ENCODE data around the gene UTS2.

The UTS2 gene, protein sequence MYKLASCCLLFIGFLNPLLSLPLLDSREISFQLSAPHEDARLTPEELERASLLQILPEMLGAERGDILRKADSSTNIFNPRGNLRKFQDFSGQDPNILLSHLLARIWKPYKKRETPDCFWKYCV

DNA sequence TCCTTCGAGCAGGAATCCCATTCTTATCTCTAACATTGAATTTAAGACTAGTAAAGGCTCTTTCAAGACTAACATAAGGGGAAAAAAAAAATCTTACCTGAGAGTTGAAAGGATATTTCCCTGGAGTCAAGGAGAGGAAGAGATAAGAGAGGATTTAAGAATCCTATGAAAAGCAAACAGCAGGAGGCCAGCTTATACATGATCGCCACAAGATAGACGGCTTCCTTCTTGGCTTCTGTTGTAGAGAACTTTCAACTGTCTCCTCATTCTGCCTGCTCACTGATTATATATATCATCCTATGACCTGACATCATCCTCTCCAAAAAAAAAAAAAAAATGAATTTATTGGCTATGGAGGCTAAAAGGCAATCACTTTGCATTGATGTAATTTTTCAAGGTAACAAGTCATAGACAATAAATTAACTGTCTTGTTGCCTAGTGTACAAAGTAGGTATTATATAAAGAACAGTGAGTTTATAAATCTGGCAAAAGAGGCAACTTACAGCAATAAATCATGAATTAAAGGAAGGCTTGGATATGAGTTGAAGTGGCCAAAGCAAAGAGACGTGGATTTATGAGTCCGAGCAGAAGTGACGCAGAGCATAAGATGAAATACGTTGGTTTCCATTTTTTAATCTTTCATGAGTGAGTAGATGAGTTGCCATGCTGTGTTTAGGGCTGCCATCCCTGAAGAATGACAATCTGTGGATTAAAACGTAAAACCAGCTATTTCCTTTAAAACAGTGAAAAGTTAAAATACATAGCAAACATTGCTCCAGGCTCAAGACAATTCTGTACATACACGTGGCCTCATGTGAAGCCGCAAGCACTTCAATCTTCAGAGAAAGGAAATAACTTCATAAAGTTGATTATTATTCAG is at the start of gene UTS2:
Gene UTS2 (minus strand): TSS at position 262 of the 880 bp plus-strand sequence. CDS start 62 bp downstream, at position 200.
- no peak within 1 kb of the TSS for H3K27ac ChIP-seq
- TF ChIP-seq, protein P1, sequence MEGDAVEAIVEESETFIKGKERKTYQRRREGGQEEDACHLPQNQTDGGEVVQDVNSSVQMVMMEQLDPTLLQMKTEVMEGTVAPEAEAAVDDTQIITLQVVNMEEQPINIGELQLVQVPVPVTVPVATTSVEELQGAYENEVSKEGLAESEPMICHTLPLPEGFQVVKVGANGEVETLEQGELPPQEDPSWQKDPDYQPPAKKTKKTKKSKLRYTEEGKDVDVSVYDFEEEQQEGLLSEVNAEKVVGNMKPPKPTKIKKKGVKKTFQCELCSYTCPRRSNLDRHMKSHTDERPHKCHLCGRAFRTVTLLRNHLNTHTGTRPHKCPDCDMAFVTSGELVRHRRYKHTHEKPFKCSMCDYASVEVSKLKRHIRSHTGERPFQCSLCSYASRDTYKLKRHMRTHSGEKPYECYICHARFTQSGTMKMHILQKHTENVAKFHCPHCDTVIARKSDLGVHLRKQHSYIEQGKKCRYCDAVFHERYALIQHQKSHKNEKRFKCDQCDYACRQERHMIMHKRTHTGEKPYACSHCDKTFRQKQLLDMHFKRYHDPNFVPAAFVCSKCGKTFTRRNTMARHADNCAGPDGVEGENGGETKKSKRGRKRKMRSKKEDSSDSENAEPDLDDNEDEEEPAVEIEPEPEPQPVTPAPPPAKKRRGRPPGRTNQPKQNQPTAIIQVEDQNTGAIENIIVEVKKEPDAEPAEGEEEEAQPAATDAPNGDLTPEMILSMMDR (conservative IDR thresholded peaks at IDR 0.05; ENCODE audit: low read depth): no peak
- ChIA-PET CTCF (no interaction called here), POLR2A (ENCODE audit: low non-redundant PET) (no interaction called here)
- no peak for DNase-seq (ENCODE audit: low spot score)

DNA sequence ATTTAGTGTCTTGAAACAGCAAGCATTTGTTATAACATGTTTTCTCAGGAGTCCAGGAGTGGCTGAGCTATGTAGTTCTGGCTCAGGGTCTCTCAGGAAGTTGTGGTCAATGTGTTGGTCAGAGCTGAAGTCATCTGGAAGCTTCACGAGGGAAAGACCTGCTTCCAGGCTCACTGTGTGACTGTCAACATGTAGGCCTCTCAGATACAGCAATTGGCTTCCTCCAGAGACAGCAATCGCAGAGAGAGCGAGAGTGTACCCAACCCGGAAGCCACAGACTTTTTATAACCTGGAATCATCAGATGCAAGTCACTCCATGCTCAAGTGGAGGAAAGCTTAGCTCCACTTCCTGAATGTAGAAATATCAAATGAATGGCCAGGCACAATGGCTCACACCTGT is 46.9 kb upstream of the UTS2 start:
- ChIA-PET CTCF (interaction anchor here (1.0 kb wide), 1 partner anchor 1163 kb away, joined by 4 read pairs; no protein-coding TSS in a partner anchor), POLR2A (ENCODE audit: low non-redundant PET) (no interaction called here)
- no peak for DNase-seq (ENCODE audit: low spot score)
- TF ChIP-seq, protein P1 (conservative IDR thresholded peaks at IDR 0.05; ENCODE audit: low read depth): no peak
- no peak overlapping the region; the same call in 1 of the 2 replicates for H3K27ac ChIP-seq

DNA sequence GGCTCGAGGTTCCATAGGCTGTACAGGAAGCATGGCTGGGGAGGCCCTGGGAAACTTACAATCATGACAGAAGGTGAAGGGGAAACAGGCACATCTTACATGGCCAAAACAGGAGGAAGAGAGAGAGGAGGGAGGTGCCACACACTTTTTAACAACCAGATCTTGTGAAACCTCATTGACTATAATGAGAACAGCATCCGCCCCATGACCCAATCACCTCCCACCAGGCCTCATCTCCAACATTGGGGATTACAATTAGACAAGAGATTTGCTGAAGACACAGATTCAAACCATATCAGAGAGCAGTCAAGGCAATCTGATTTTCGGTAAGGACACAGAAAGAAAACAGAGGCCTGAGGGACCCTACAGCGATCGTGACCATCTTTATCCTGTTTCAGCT is 46.1 kb upstream of the UTS2 start:
- no peak overlapping the region for H3K27ac ChIP-seq
- ChIA-PET CTCF (no interaction called here), POLR2A (ENCODE audit: low non-redundant PET) (no interaction called here)
- no peak for DNase-seq (ENCODE audit: low spot score)
- TF ChIP-seq, protein P1 (conservative IDR thresholded peaks at IDR 0.05; ENCODE audit: low read depth): no peak

DNA sequence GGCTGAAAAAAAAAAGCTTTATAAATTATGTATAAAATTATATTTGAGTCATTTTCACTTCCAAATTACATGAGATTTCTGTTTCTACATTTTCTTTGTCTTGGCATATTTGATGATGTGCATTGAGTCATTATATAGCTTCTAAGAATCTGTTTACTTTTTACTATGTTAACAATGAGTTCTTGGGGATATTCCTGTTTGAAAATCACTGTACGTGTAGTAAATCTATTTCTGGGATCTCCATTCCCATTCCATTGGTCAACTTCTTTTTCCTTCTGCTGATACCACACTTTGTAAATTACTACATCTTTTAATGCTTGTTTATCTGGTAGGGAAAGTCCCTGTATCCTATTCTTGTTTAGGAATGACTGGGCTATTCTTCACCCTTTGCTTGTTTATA is 44.1 kb upstream of the UTS2 start:
- POLR2A ChIA-PET (ENCODE audit: low non-redundant PET): no interaction called here
- CTCF ChIA-PET: interaction anchor here (1.0 kb wide), 1 partner anchor 228 kb away, joined by 3 read pairs; no protein-coding TSS in a partner anchor
- TF ChIP-seq, protein P1 (conservative IDR thresholded peaks at IDR 0.05; ENCODE audit: low read depth): no peak
- no peak overlapping the region for H3K27ac ChIP-seq
- no peak for DNase-seq (ENCODE audit: low spot score)

DNA sequence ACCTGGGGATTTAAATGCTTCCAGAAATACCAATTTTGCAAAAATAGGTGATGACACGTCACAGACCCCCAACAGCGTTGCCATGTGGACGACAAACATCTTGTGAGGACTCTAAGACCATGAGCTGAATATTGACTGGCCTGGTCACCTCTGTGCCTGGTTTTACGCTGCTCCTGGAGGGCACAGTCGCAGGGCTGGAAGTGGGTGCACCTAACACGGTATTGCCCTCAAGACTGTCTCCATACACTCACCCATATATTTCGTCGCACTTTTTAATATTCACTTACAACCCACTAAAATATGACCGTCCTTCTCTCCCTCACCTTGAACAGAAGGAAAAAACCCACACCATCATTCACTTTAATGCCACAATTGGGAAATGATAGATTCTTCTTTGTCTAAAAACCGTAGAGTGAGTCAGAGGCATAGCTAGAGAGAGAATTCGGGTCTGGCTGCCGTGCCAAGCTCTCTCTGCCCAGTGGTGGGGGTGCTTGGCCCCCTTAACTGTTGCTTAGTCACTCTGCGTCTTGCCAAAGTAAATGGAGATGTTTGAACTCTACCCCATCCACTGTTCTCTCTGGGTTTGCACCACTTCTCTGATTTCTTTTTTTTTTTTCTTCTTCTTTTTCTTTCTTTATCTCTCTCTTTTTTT is 40.8 kb upstream of the UTS2 start:
- ChIA-PET CTCF (no interaction called here), POLR2A (ENCODE audit: low non-redundant PET) (no interaction called here)
- H3K27ac ChIP-seq: peak overlapping the region; percentile 17; the same call in 1 of the 2 replicates
- DNase-seq (ENCODE audit: low spot score): no peak
- TF ChIP-seq, protein P1 (conservative IDR thresholded peaks at IDR 0.05; ENCODE audit: low read depth): no peak

DNA sequence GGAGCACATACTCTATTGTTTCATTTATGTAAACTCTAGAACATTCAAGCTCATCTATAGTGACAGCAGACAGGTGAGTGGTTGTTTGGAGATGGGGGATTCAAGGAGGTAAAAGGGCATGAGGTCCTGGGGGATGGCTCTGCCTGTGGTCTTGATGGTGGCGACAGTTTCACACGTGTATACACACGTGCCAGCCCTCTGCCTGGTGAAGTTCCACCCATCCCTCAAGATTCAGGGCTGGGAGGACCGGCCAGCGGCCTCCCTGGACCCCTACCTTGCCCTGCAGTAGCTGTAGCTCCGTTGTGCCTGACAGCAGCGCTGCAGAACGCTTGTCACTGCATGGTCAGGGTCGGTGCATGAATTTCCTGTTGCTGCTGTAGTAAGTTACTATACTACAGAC is 38.9 kb upstream of the UTS2 start:
- no peak overlapping the region for H3K27ac ChIP-seq
- no peak for DNase-seq (ENCODE audit: low spot score)
- TF ChIP-seq, protein P1 (conservative IDR thresholded peaks at IDR 0.05; ENCODE audit: low read depth): no peak
- ChIA-PET POLR2A (ENCODE audit: low non-redundant PET) (interaction anchor here (0.6 kb wide), 1 partner anchor 67 kb away, joined by 7 read pairs; no protein-coding TSS in a partner anchor), CTCF (interaction anchor here (0.6 kb wide), 1 partner anchor 88 kb away, joined by 3 read pairs; no protein-coding TSS in a partner anchor)
